GM19395 (cell line): ENCODE data around the gene NPPC.
"Not testable (repeated sequence)": the region's sequence is repeated elsewhere in the genome, so short reads cannot be mapped to it uniquely, and the experiment has no call there.

Source experiments
- ATAC-seq: cut with Tn5 transposase; IDR thresholded peaks from one replicate; pipeline ENCODE4 v1.9.1; 2021; ENCODE audit warnings: mild to moderate bottlenecking, moderate library complexity; ENCODE audit not compliant: unreplicated experiment

Gene NPPC

GRCh38 chr2:231926180-231926741, at the start of gene NPPC:
Gene NPPC, minus strand, starts transcription at chr2:231926396. Its CDS starts 147 bp downstream, at chr2:231926249.
- peak; percentile 56 for ATAC-seq

GRCh38 chr2:231975001-231975400, 48.8 kb upstream of the NPPC start:
- no peak for ATAC-seq

GRCh38 chr2:231970461-231970860, 44.3 kb upstream of the NPPC start:
- no peak for ATAC-seq

GRCh38 chr2:231968820-231969219, 42.6 kb upstream of the NPPC start:
- ATAC-seq: no peak

- no peak for ATAC-seq
Measured at GRCh38 chr2:231966886-231967285, 40.7 kb upstream of the NPPC start.

GRCh38 chr2:231965102-231965501, 38.9 kb upstream of the NPPC start:
- no peak for ATAC-seq

- peak; percentile 96 for ATAC-seq
Measured at GRCh38 chr2:231961349-231962166, 35.4 kb upstream of the NPPC start, which contains the start of gene DIS3L2. Gene DIS3L2, plus strand, starts transcription at chr2:231961713. Its CDS starts 53,215 bp downstream, at chr2:232014928.

GRCh38 chr2:231960810-231961348, 34.7 kb upstream of the NPPC start:
- ATAC-seq: no peak

GRCh38 chr2:231957913-231958763, 31.9 kb upstream of the NPPC start:
- no peak for ATAC-seq

- ATAC-seq: no peak
Measured at GRCh38 chr2:231955758-231956472, 29.7 kb upstream of the NPPC start.

- ATAC-seq: no peak
Measured at GRCh38 chr2:231951452-231952035, 25.3 kb upstream of the NPPC start.

- ATAC-seq: no peak
Measured at GRCh38 chr2:231947694-231948093, 21.5 kb upstream of the NPPC start.

- ATAC-seq: not testable (repeated sequence)
Measured at GRCh38 chr2:231947112-231947511, 20.9 kb upstream of the NPPC start.

- no peak for ATAC-seq
Measured at GRCh38 chr2:231946241-231946814, 20.1 kb upstream of the NPPC start.

GRCh38 chr2:231942180-231942579, 16.0 kb upstream of the NPPC start:
- no peak for ATAC-seq

GRCh38 chr2:231941673-231942072, 15.5 kb upstream of the NPPC start:
- ATAC-seq: no peak

- no peak for ATAC-seq
Measured at GRCh38 chr2:231940795-231941194, 14.6 kb upstream of the NPPC start.

GRCh38 chr2:231939022-231939421, 12.8 kb upstream of the NPPC start:
- ATAC-seq: no peak

- no peak for ATAC-seq
Measured at GRCh38 chr2:231937057-231937456, 10.9 kb upstream of the NPPC start.

GRCh38 chr2:231936491-231936890, 10.3 kb upstream of the NPPC start:
- no peak for ATAC-seq
